ENCODE results near the gene HS6ST1. TPM values are rescaled to one million over a fixed set of nuclear protein-coding genes. Genes with fewer than 3 reads are reported as not detected.
"Not testable (repeated sequence)": the region's sequence is repeated elsewhere in the genome, so short reads cannot be mapped to it uniquely, and the experiment has no call there.

Gene HS6ST1
- total RNA-seq, 6 experiments from 2014 or later: 18.0 to 53.5 (median 31.0) TPM

DNA sequence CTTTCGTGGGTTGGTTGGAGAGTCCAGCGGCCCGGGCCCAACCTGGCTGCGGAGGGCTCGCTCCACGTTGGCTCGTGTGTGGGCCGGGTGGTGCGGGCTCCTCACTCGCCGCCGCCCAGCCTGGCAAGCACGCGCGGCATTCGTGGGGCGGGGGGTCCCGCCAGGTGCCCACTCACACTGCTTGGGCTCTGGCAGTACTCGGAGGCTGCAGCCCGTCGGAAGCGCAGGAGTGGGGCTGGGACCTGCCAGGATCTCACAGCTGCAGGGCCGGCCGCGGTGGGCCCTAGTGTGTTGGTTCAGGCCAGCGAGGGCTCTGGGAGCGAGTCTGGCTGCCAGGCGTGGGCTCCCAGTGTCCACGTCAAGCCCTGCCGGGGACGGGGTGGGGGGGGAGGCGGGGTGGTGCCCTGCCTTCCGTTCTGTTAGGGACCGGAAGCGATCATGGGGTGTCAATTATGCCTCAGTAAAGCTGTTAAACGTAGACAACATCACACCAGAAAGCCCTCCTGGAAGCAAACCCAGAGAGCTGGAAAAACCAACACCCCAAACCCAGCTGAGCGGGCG lies 1.0 kb upstream of the HS6ST1 start:
- intact Hi-C loops (cut with DNase I): loop anchor here (10.0 kb wide), 3 partner anchors 135 to 275 kb away; no protein-coding TSS in a partner anchor
- Histone ChIP-seq H3K36me3 (no peaks in the 10 kb centered on the region), H3K27me3 (no peaks in the 10 kb centered on the region), H3K9me3 (no peaks in the 10 kb centered on the region), H3K4me3 (no peak overlapping the region), H3K4me1 (peaks cover 0 to 24% (median 9%) of the 10 kb centered on the region in 4 donors), H3K27ac (no peak overlapping the region)
- ATAC-seq (no peak), DNase-seq (peak in 1 of 3 donors; percentile 44)
- whole genome bisulfite sequencing (ENCODE audit: insufficient coverage, low coverage, low lambda C conversion rate, missing lambda C conversion rate): no CpG with 5 or more reads among the region's 38 CpGs
- TF ChIP-seq, protein P1, sequence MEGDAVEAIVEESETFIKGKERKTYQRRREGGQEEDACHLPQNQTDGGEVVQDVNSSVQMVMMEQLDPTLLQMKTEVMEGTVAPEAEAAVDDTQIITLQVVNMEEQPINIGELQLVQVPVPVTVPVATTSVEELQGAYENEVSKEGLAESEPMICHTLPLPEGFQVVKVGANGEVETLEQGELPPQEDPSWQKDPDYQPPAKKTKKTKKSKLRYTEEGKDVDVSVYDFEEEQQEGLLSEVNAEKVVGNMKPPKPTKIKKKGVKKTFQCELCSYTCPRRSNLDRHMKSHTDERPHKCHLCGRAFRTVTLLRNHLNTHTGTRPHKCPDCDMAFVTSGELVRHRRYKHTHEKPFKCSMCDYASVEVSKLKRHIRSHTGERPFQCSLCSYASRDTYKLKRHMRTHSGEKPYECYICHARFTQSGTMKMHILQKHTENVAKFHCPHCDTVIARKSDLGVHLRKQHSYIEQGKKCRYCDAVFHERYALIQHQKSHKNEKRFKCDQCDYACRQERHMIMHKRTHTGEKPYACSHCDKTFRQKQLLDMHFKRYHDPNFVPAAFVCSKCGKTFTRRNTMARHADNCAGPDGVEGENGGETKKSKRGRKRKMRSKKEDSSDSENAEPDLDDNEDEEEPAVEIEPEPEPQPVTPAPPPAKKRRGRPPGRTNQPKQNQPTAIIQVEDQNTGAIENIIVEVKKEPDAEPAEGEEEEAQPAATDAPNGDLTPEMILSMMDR (IDR thresholded peaks at IDR 0.05): no peak
- TF ChIP-seq POLR2A (IDR thresholded peaks at IDR 0.05): no peak

DNA sequence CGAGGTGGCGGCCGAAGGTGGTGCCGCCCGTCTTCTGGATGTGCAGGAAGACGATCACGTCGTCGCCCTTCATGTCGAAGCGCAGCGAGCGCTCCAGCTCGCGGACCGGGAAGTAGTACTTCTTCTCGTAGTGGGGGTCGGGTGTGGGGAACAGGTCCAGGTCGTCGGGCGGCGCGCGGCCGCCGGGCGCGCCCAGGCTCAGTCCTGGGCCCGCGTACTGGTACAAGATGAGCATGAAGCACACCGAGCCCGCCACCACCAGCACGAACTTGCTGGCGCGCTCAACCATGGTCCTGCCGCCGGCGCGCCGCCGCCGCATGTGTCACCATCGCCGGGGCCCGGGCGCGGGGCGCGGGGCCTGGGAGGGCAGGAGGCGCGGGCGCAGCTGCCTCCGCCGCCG lies 423 bp downstream of the HS6ST1 start:
- DNase-seq: peak in 1 of 3 donors; percentile 41
- not testable (repeated sequence) for H3K36me3 ChIP-seq, ATAC-seq, H3K27me3 ChIP-seq, H3K27ac ChIP-seq, H3K9me3 ChIP-seq
- Histone ChIP-seq H3K4me3 (peak overlapping the region; percentile 71 to 84 (median 79)), H3K4me1 (peaks cover 0 to 38% (median 16%) of the 10 kb centered on the region in 4 donors)
- intact Hi-C loops (cut with DNase I): loop anchor here in 1 of 2 donors (10.0 kb wide), 1 partner anchor 133 kb away; no protein-coding TSS in a partner anchor
- no CpG with 5 or more reads among the region's 55 CpGs for WGBS (ENCODE audit: insufficient coverage, low coverage, low lambda C conversion rate, missing lambda C conversion rate)

DNA sequence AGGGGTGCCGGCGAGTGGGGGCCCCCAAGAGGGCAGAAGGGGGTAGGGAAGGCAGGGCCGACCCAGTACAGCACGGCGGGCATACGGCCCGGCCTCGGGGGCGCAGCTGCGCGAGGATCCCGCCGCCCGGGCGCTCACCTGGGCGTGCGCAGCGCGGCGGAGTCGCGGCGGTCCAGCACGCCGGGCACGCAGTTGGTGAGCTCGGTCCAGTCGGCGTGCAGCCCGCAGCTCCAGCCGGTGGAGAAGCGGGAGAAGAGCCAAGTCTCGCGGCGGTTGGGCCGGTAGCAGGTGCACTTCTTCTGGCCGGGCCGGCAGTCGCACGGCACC lies 806 bp downstream of the HS6ST1 start:
- intact Hi-C loops (cut with DNase I): loop anchor here in 1 of 2 donors (10.0 kb wide), 1 partner anchor 133 kb away; no protein-coding TSS in a partner anchor
- H3K9me3 ChIP-seq, DNase-seq, H3K27me3 ChIP-seq, H3K36me3 ChIP-seq: not testable (repeated sequence)
- Histone ChIP-seq H3K4me1 (peaks cover 0 to 42% (median 17%) of the 10 kb centered on the region in 4 donors), H3K27ac (peak overlapping the region; percentile 42 to 53 (median 51)), H3K4me3 (peak overlapping the region; percentile 69 to 84 (median 79))
- WGBS (ENCODE audit: insufficient coverage, low coverage, low lambda C conversion rate, missing lambda C conversion rate): no CpG with 5 or more reads among the region's 40 CpGs
- ATAC-seq: peak in 1 of 4 donors; percentile 8

DNA sequence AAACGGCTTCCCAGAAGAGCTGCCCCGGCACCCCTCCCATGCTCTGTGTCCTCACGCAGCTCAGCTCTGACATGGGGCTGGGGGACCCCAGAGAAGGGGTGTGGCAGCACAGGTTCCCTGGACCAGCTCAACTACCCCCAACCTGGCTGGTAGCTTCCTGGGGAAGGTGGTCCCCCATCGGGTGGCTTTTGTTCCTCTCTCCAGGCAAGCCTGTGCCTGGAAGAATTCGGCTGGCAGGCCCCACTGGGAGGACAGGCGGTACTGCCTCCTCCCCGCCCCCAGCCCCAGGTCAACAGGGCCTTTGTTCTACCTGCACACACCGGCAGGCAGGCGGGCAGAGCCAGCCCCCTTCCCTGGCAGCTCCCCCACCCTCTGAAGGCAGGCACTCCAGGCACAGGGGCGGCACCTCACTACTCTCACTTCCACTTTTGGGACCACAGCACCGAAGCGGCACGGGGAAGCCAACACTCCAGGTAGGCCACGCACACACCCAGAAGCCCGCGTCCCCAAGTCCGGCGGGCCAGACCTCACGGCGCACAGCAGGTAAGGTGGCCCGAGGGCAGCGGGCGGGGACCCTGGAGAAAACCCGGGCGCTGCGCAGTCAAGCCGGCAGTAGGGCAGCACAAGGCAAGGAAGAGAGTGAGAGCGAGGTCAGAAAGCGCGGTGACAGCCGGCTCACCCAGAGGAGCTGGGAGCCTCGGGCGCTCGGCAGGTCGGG lies 1.3 kb downstream of the HS6ST1 start:
- TF ChIP-seq POLR2A (IDR thresholded peaks at IDR 0.05): no peak
- TF ChIP-seq, protein P1 (IDR thresholded peaks at IDR 0.05): no peak
- H3K36me3 ChIP-seq: no peaks in the 10 kb centered on the region
- 0% methylated on average over 13 of the region's 35 CpGs for WGBS (ENCODE audit: insufficient coverage, low coverage, low lambda C conversion rate, missing lambda C conversion rate)
- H3K9me3 ChIP-seq: no peaks in the 10 kb centered on the region
- H3K4me1 ChIP-seq: peaks cover 0 to 46% (median 18%) of the 10 kb centered on the region in 4 donors
- H3K27me3 ChIP-seq: no peaks in the 10 kb centered on the region
- peak; percentile 5 to 47 (median 14) for ATAC-seq
- peak overlapping the region; percentile 42 to 53 (median 51) for H3K27ac ChIP-seq
- intact Hi-C loops (cut with DNase I): loop anchor here in 1 of 2 donors (10.0 kb wide), 1 partner anchor 133 kb away; no protein-coding TSS in a partner anchor
- H3K4me3 ChIP-seq: peak overlapping the region; percentile 69 to 84 (median 79)
- DNase-seq: peak; percentile 64 to 69 (median 68)

DNA sequence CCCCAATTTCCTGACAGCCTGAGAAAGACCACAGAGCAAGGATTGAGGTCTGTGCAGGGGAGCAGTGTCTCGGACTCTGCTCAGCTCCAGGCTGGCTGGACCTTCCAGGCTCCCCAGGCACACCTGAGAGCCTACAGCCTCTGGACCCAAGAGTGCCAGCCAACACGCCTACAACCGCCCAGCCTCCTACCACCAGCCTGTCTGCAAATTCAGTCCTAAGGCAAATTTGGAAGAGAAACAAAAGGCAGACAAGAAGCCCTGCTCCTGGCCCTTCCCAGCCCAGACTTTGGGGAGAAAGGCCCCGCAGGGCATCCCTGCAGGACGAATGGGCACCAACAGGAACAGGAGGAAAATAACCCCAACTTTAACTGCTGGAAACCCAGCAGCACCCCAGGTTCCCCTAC lies 1.9 kb downstream of the HS6ST1 start:
- peak overlapping the region; percentile 69 to 84 (median 79) for H3K4me3 ChIP-seq
- peak; percentile 19 to 30 (median 25) for ATAC-seq

More for the DNA sequence above, 1.9 kb downstream of the HS6ST1 start:
- peak in 2 of 3 donors; percentile 65 for DNase-seq
- Histone ChIP-seq H3K27me3 (no peaks in the 10 kb centered on the region), H3K9me3 (no peaks in the 10 kb centered on the region), H3K36me3 (no peaks in the 10 kb centered on the region), H3K27ac (peak overlapping the region; percentile 24 to 51 (median 42)), H3K4me1 (peaks cover 0 to 52% (median 21%) of the 10 kb centered on the region in 4 donors)
- intact Hi-C loops (cut with DNase I): loop anchor here in 1 of 2 donors (10.0 kb wide), 1 partner anchor 132 kb away; no protein-coding TSS in a partner anchor
- WGBS (ENCODE audit: insufficient coverage, low coverage, low lambda C conversion rate, missing lambda C conversion rate): 16% methylated on average over 3 of the region's 5 CpGs
- TF ChIP-seq, protein P1 (IDR thresholded peaks at IDR 0.05): no peak
- TF ChIP-seq POLR2A (IDR thresholded peaks at IDR 0.05): no peak

Measured in right lobe of liver (tissue), 6 donors.